Stimulated activated CD4-positive, alpha-beta T cell treated with anti-CD3 and anti-CD28 coated beads, TNF-alpha, amount 100 ng/mL, for 1 hour (primary cell): ENCODE measurements around the gene CDKAL1.
"Not testable (repeated sequence)": the region's sequence is repeated elsewhere in the genome, so short reads cannot be mapped to it uniquely, and the experiment has no call there.

Experiments
- DNase-seq, 3 donors: peaks; one replicate each; pipeline ENCODE4 v3.0.0-alpha.2; 2020; ENCODE audit warnings: low read depth in 3 of 3, low spot score in 1 of 3

The CDKAL1 gene

DNA sequence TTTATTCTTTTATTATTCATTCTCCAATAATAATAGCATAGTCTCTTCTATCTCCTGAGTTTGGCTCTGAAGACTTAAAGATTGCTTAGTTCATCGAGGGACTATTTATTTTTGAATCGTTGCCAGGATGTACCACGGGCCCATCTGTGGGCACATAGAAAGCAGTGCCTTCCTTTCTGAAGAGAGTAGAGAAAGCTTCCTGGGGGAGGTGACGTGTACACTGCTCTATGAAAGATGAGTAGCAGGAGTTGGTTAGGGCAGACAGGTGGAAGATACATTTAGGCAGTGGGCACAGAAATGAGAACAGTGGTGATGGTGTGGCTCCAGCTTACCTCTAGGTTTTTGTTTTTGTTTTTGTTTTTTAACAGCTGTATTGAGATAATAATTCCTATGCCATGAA is 98.4 kb downstream of the CDKAL1 start:
- DNase-seq, result no peak

GRCh38 chr6:20633566-20634340 is 99.5 kb downstream of the CDKAL1 start:
- DNase-seq, result no peak

GRCh38 chr6:20639161-20639560 is 104.9 kb downstream of the CDKAL1 start:
- DNase-seq, result no peak

DNA sequence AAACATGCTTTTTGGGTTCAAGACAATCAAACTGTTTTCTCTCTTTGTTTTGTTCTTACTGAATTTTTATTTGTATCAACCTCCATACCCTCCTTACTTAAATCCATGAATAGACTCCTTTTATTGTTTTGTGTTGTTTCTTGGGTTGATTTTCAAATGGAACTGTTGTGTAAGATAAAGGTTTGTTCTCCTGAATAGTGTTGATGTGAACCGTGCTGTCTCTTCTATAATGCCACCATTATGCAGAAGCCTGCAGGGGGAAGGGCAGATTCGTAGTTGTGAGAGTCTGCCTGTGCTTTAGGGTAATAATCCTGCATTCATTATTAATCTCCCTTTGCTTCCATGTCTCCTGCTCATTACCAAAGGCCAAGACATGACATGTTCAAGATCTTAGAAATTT is 105.9 kb downstream of the CDKAL1 start:
- no peak for DNase-seq

GRCh38 chr6:20642441-20642840 is 108.2 kb downstream of the CDKAL1 start:
- DNase-seq, result no peak

- DNase-seq, result no peak
Observed at GRCh38 chr6:20644667-20645370, 110.6 kb downstream of the CDKAL1 start.

GRCh38 chr6:20645572-20645971 is 111.3 kb downstream of the CDKAL1 start:
- not testable (repeated sequence) for DNase-seq

DNA sequence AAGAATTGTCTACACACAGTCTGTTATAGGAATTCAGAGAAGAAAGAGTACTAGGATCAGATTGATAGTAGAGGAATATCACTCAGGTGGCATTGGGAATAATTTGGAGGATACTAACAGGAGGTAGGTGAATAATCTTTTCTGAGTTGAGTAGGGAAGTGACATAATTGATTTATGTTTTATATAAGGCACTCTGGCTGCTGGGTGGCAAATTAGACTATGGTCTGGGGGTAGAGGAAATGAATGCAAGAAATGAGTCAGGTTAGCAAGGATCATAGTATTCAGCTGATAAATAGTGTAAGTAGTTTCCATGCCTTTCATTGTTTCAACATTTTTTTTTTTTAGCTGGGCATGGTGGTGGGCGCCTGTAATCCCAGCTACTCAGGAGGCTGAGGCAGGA is 113.3 kb downstream of the CDKAL1 start:
- DNase-seq, result no peak

GRCh38 chr6:20649696-20650470 is 115.6 kb downstream of the CDKAL1 start:
- not testable (repeated sequence) for DNase-seq

DNA sequence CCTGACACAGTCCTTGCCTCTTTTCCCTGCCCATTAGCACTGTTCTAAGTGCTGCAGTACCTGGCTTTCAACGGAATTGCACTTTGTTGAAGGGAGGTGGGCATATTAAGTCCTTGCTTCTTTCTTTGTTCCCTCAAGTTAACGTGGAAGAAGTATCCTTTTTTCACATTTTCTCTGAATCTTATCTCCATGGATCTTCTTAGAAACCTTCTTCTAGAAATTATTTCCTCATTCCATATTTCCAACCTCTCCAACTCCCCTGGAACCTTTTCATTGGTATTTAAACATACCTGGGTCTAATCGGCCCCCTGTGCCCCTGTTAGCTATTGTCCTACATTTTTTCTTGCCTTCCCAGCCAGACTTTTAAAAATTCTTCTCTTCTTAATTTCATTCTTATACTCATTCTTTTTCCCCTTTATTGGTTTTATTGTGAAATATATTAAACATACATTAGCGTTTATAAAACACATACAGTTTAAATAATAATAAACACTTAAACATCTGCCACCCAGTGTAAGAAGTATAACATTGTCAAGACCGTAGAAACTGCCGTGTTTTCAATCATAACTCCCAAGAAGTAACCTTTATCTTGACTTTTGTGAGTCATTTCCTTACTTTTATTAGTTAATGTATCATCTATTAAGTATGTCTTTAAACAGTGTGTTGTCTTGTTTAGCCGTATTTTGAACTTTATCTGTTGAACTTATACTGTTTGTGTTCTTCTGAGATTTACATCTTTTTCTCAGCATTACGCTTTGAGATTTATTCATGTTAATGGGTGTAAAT is 118.2 kb downstream of the CDKAL1 start:
- DNase-seq, result no peak

DNA sequence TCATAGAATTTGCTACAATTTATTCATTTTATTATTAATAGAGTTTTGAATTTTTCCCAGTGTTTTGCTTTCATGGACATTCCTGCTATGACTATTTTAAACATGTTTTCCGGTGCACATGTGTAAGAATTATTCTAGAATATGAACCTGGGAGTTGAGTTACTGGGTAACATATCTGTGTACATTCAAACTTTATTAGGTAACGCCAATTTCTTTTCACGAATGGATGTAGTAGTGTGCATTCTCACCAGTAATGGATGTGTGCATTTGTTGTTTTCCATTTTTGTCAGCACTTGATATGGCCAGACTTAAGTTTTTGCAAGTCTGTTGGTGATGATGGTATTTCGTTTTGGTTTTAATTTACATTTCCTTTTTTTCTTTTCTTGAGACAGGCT is 118.8 kb downstream of the CDKAL1 start:
- DNase-seq, result no peak

DNA sequence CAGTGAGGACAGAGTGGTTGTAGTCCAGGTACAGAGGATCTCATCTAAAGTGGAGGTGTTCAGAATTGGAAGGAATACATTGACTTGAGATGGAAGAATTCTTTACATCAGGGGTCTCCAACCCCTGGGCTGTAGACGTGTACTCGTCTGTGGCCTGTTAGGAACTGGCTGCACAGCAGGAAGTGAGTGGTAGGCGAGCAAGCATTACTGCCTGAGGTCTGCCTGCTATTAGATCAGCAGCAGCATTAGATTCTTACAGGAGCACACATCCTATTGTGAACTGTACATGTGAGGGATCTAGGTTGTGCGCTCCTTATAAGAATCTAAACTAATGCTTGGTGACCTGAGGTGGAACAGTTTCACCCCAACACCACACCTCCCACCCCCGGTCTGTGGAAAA is 121.1 kb downstream of the CDKAL1 start:
- DNase-seq, result no peak

GRCh38 chr6:20657274-20657800 is 123.1 kb downstream of the CDKAL1 start:
- no peak for DNase-seq

DNA sequence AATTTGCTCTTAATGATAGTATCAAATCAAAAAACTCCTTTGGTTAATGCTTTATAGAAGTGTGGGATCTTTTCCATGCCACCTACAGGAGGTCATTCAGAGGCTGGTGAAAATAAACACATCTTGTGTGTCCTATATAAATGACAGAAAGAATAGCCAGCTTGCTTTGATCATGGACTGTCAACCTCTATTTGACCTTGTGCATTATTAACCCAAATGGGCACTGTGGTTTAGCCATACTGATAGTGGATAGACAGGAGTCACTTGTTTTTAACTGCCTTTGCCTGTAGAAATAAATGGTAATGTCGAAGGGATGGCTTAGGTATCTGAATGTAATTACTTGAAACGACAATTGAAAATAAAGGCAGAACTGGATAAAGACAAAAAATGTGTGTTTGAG is 123.8 kb downstream of the CDKAL1 start:
- no peak for DNase-seq

GRCh38 chr6:20658516-20658915 is 124.3 kb downstream of the CDKAL1 start:
- DNase-seq, result no peak

DNA sequence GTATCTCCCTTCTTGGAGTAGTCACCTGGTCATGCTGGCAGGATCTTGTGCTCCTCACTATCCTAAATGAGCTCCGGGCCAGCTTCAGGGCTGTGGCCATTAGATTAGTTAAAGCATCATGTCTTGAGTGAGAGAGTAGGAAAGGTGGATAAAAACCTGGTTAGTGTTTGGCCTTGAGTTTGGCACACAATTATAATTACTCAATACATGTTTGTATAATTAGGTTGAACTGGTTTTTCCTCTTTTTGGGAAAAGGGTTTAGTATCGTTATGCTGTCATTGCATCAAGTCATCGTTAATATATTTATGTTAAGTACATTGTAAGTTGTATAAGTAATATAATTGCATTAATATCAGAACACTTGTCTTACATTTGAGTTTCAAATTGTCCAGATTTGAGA is 126.3 kb downstream of the CDKAL1 start:
- DNase-seq, result no peak

DNA sequence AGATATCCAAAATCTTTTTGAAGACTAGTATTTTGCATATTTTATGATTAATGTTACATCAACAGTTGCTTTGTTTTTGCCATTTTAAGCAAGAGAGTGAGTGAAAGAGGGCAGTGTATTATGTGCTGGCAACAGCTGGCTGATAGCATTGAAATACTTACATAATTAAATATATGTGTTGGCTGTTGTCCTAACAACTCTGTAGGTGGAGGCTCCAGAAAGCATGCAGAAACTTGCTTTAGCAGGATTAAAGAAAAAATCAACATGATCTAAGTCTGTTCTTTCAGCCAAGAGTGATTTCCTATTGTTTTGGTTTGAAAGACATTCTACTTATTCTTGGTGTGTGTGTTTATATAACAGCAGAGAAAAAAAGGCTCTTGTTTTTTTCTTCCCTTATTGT is 127.5 kb downstream of the CDKAL1 start:
- DNase-seq, result no peak

DNA sequence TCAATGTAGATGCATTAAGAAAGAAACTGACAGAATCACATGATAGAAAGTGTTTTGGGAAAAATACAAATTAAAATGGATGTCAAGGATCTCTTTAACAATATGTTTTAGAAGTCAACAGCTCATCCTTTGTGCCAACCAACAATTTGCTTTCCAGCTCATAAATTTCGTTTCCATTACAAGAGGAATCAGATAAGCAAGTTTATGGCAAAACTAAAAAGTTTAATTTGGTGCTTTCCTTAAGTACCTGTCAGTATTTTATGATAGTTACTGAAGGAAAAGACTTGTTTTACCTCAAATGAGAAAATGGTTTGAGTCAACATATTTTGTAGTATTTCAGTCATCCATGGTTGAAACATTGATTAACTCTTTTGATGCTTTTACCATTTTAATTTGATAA is 130.0 kb downstream of the CDKAL1 start:
- no peak for DNase-seq

DNA sequence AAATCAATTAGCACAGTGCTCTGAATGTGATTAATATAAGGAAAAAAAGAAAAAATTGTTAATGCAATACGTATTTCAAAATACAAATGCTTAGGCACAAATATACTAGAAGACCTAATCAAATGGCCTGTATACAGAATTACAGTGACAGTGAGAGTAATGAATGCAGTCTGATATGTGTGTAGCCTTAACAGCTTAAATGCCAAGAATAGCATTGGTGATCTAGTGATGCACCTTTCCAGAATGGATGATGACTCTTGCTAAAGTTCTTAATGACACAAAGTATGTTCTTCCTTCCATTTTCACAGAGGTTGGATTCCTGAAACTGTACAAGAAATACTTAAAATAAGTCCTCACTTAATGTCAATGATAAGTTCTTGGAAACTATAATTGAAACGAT is 131.0 kb downstream of the CDKAL1 start:
- DNase-seq, result no peak

DNA sequence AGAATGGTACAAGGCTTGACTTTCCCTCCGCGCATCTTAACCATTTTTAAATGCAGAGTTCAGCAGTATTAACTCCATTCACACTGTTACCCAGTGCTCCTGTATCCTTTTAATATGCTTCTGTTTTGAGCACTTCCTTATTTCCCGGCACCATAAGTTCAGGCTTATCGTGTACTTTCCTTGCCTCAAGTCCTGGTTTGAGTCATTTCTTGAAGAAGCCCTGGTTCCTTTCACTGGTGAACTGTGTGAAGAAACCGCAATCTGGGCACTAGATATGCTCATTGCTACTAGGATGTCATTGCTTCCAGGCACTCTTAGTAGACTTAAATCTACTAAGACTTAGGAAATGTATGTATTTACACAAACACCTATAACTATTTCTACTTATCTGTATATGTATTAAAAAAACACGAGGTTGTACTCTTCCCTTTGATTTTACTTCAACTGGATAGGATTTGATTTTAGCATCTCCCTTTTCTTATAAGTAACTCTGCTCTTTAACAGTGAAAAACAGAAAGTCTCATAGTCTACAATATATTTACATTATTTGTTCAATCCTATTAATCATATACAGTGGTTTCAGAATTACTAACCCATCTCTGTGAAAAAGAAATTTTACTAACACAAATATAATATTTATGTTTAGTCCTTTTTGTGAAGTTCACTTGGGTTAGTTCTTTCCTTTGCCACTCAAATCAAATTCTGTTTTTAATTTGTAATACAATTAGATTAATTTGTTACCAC is 135.5 kb downstream of the CDKAL1 start:
- DNase-seq, result no peak
